CD14-positive monocyte (primary cell): ENCODE measurements around the gene RASAL2. TPM values are rescaled to one million over a fixed set of nuclear protein-coding genes. Genes with fewer than 3 reads are reported as not detected.

Experiments
- DNase-seq, 3 donors: peaks; one replicate each; pipeline ENCODE4 v3.0.0-alpha.2; 2011 to 2022
- H2AFZ ChIP-seq: 2 replicates; pipeline ENCODE4 v1.6.0; 2012; ENCODE audit warnings: mild to moderate bottlenecking, low read depth, low read length, inconsistent platforms; ENCODE audit not compliant: insufficient read depth, poor library complexity, severe bottlenecking
- H3K27ac ChIP-seq, 2 donors: 1 replicate in 1 of 2; 2 replicates in 1 of 2; pipeline ENCODE4 v1.5.1; 2012 to 2013; ENCODE audit warnings: low read length in 2 of 2, control low read depth in 1 of 2, inconsistent platforms in 1 of 2, low read depth in 1 of 2, mild to moderate bottlenecking in 1 of 2
- H3K27me3 ChIP-seq, 2 donors: one replicate each; pipeline versions ENCODE4 v1.6.0 to v1.6.1; 2011 to 2013; ENCODE audit warnings: low read length in 2 of 2; ENCODE audit not compliant: control insufficient read depth in 2 of 2, insufficient read depth in 2 of 2
- H3K36me3 ChIP-seq, 2 donors: replicated peaks in 1 of 2; 1 replicate in 1 of 2; 2 replicates in 1 of 2; pipeline versions ENCODE4 v1.5.1 to v1.6.1; 2012 to 2013; ENCODE audit warnings: low read length in 2 of 2, control low read depth in 1 of 2, inconsistent platforms in 1 of 2, mild to moderate bottlenecking in 1 of 2; ENCODE audit not compliant: insufficient read depth in 2 of 2, control insufficient read depth in 1 of 2
- H3K4me1 ChIP-seq, 2 donors: 1 replicate in 1 of 2; 2 replicates in 1 of 2; pipeline versions ENCODE4 v1.5.1 to v1.6.1; 2012 to 2013; ENCODE audit warnings: low read length in 2 of 2, control low read depth in 1 of 2, inconsistent platforms in 1 of 2, mild to moderate bottlenecking in 1 of 2, moderate library complexity in 1 of 2; ENCODE audit not compliant: insufficient read depth in 2 of 2, control insufficient read depth in 1 of 2
- H3K4me2 ChIP-seq: replicated peaks from 2 replicates; pipeline ENCODE3; 2012; ENCODE audit warnings: low read length, moderate library complexity, mild to moderate bottlenecking; ENCODE audit not compliant: poor library complexity, severe bottlenecking; ENCODE audit errors: extremely low read depth
- H3K4me3 ChIP-seq, 3 experiments: fragments of 200-600 bp in 1 of 3; sonication (generic) in 1 of 3; replicated peaks in 1 of 3; 1 replicate in 2 of 3; 2 replicates in 1 of 3; pipeline ENCODE4 v1.5.1; 2011 to 2013; ENCODE audit warnings: low read length in 3 of 3, mild to moderate bottlenecking in 3 of 3, control low read depth in 2 of 3, low read depth in 2 of 3, inconsistent platforms in 1 of 3, moderate library complexity in 1 of 3
- H3K79me2 ChIP-seq: 2 replicates; pipeline ENCODE4 v1.6.0; 2012; ENCODE audit warnings: mild to moderate bottlenecking, control low read depth, inconsistent platforms, low read length, moderate library complexity; ENCODE audit not compliant: insufficient read depth
- H3K9ac ChIP-seq: 2 replicates; pipeline ENCODE4 v1.6.0; 2017; ENCODE audit warnings: low read length, mild to moderate bottlenecking; ENCODE audit not compliant: insufficient read depth, poor library complexity, severe bottlenecking
- H3K9me3 ChIP-seq, 2 donors: replicated peaks in 1 of 2; 1 replicate in 1 of 2; 2 replicates in 1 of 2; pipeline versions ENCODE4 v1.5.1 to v1.6.1; 2012 to 2013; ENCODE audit warnings: low read length in 2 of 2, control low read depth in 1 of 2; ENCODE audit not compliant: control insufficient read depth in 1 of 2, insufficient read depth in 1 of 2
- H4K20me1 ChIP-seq: 2 replicates; pipeline ENCODE4 v1.6.0; 2012; ENCODE audit warnings: mild to moderate bottlenecking, low read length, control low read depth, moderate library complexity; ENCODE audit not compliant: insufficient read depth
- H3K27ac Mint-ChIP-seq, 7 donors: one replicate each; pipeline ENCODE4 v1.8.0; 2020; ENCODE audit warnings: mild to moderate bottlenecking in 7 of 7, mixed read lengths in 7 of 7, moderate library complexity in 6 of 7, inconsistent platforms in 2 of 7
- H3K27me3 Mint-ChIP-seq, 3 donors: one replicate each; pipeline ENCODE4 v1.8.0; 2021 to 2022; ENCODE audit warnings: low read depth in 3 of 3, mild to moderate bottlenecking in 3 of 3, mixed read lengths in 3 of 3, moderate library complexity in 3 of 3, inconsistent platforms in 1 of 3
- H3K36me3 Mint-ChIP-seq, 2 donors: one replicate each; pipeline ENCODE4 v1.8.0; 2020; ENCODE audit warnings: mixed read lengths in 2 of 2, inconsistent platforms in 1 of 2, mild to moderate bottlenecking in 1 of 2
- H3K4me1 Mint-ChIP-seq: one replicate; pipeline ENCODE4 v1.8.0; 2020; ENCODE audit warnings: mild to moderate bottlenecking, mixed read lengths
- H3K4me3 Mint-ChIP-seq, 2 donors: one replicate each; pipeline ENCODE4 v1.8.0; 2020; ENCODE audit warnings: mild to moderate bottlenecking in 2 of 2, mixed read lengths in 2 of 2, moderate library complexity in 1 of 2
- H3K9me3 Mint-ChIP-seq, 7 donors: one replicate each; pipeline ENCODE4 v1.8.0; 2020 to 2022; ENCODE audit warnings: mixed read lengths in 7 of 7, mild to moderate bottlenecking in 6 of 7, moderate library complexity in 6 of 7, inconsistent platforms in 2 of 7
- CTCF ChIP-seq: fragments of 200-600 bp; IDR thresholded peaks from one replicate; pipeline ENCODE4 v1.8.0; 2022; ENCODE audit warnings: antibody characterized with exemption, mild to moderate bottlenecking
- WGBS: methylation state at CpG from one replicate; pipeline ENCODE4 v1.1.5; 2013; ENCODE audit warnings: missing lambda C conversion rate; ENCODE audit not compliant: insufficient coverage; 5-methylcytosine and 5-hydroxymethylcytosine counted together
- intact Hi-C, 2 donors: fragments of 100-400 bp; cut with micrococcal nuclease; formaldehyde crosslinking; loops; one replicate each; pipeline versions ENCODE4 v1.15.0 to v1.15.1; 2023
- polyA plus RNA-seq, 3 donors: library from polyadenylated mRNA; depleted of rRNA in 1 of 3; unstranded in 2 of 3; stranded (reverse) in 1 of 3; fragments of 300-500 nt in 2 of 3; fragments of >200 nt in 1 of 3; fragmentation: Illumina TruSeq in 2 of 3; gene quantifications; 1 replicate in 2 of 3; 2 replicates in 1 of 3; pipeline ENCODE4 v1.2.3, GENCODE V29; 2012 to 2021

RASAL2 gene
- polyA plus RNA-seq, 3 donors: 0.15 to 1.00 (median 0.63) TPM

GRCh38 chr1:178506177-178506576 is 412.3 kb downstream of the RASAL2 start:
- H3K79me2 ChIP-seq: no peaks in the 10 kb centered on the region
- Mint-ChIP-seq H3K4me3 (no peak overlapping the region), H3K27ac (no peak overlapping the region), H3K36me3 (no peaks in the 10 kb centered on the region), H3K9me3 (no peaks in the 10 kb centered on the region), H3K27me3 (peaks cover 0 to 4% (median 2%) of the 10 kb centered on the region in 3 donors), H3K4me1 (peaks cover 1% of the 10 kb centered on the region)
- no peak for DNase-seq
- H3K9me3 ChIP-seq: no peaks in the 10 kb centered on the region
- H2AFZ ChIP-seq: no peak overlapping the region
- no peak overlapping the region for H3K4me2 ChIP-seq
- TF ChIP-seq CTCF: no peak
- WGBS: 100% methylated on average over 4 of the region's 6 CpGs
- no peaks in the 10 kb centered on the region for H3K4me1 ChIP-seq
- no peaks in the 10 kb centered on the region for H4K20me1 ChIP-seq
- H3K27ac ChIP-seq: no peak overlapping the region
- H3K36me3 ChIP-seq: no peaks in the 10 kb centered on the region
- intact Hi-C loops: no loop called here
- no peak overlapping the region for H3K4me3 ChIP-seq
- no peak overlapping the region for H3K9ac ChIP-seq
- no peaks in the 10 kb centered on the region for H3K27me3 ChIP-seq

- TF ChIP-seq CTCF: no peak
- Histone ChIP-seq H3K27me3 (no peaks in the 10 kb centered on the region), H3K4me2 (no peak overlapping the region), H2AFZ (no peak overlapping the region), H3K9ac (no peak overlapping the region), H4K20me1 (no peaks in the 10 kb centered on the region), H3K4me1 (no peaks in the 10 kb centered on the region), H3K9me3 (no peaks in the 10 kb centered on the region), H3K4me3 (no peak overlapping the region), H3K79me2 (no peaks in the 10 kb centered on the region), H3K27ac (no peak overlapping the region), H3K36me3 (no peaks in the 10 kb centered on the region)
- Mint-ChIP-seq H3K36me3 (no peaks in the 10 kb centered on the region), H3K27me3 (peaks cover 0 to 4% (median 2%) of the 10 kb centered on the region in 3 donors), H3K4me1 (peaks cover under 1% of the 10 kb centered on the region), H3K4me3 (no peak overlapping the region), H3K9me3 (no peaks in the 10 kb centered on the region), H3K27ac (peak overlapping the region in 1 of 7 donors; percentile 14)
- intact Hi-C loops: no loop called here
- DNase-seq: no peak
- 70% methylated on average over 5 of the region's 6 CpGs for WGBS
Measured at GRCh38 chr1:178506669-178507068, 412.8 kb downstream of the RASAL2 start.
